ENCODE results near the gene SYAP1.

The SYAP1 gene

GRCh38 chrX:16712548-16713155 is 6.8 kb upstream of the SYAP1 start, which contains the start of gene CTPS2:
TSS of gene CTPS2 (minus strand) at chrX:16712669. CDS start at chrX:16702902, 9,767 bp downstream.
- no peak for TF ChIP-seq CTCF (IDR thresholded peaks at IDR 0.05)

- TF ChIP-seq CTCF (IDR thresholded peaks at IDR 0.05), result no peak
These were observed 4.9 kb upstream of the SYAP1 start for GRCh38 chrX:16714504-16714903.

- no peak for TF ChIP-seq CTCF (IDR thresholded peaks at IDR 0.05)
These were observed 533 bp upstream of the SYAP1 start for GRCh38 chrX:16718824-16719333.

GRCh38 chrX:16722481-16722880 is 3.1 kb downstream of the SYAP1 start:
- no peak for TF ChIP-seq CTCF (IDR thresholded peaks at IDR 0.05)

- TF ChIP-seq CTCF (IDR thresholded peaks at IDR 0.05), result no peak
These were observed 5.7 kb downstream of the SYAP1 start for GRCh38 chrX:16725072-16725471.

GRCh38 chrX:16727637-16728036 is 8.2 kb downstream of the SYAP1 start:
- no peak for TF ChIP-seq CTCF (IDR thresholded peaks at IDR 0.05)

- no peak for TF ChIP-seq CTCF (IDR thresholded peaks at IDR 0.05)
These were observed 11.0 kb downstream of the SYAP1 start for GRCh38 chrX:16730450-16730849.

- TF ChIP-seq CTCF (IDR thresholded peaks at IDR 0.05), result no peak
These were observed 13.6 kb downstream of the SYAP1 start for GRCh38 chrX:16733013-16733412.
